Measurements from ENCODE around the gene ANTXRL. TPM values are rescaled to one million over a fixed set of nuclear protein-coding genes. Genes with fewer than 3 reads are reported as not detected.
"Not testable (repeated sequence)": the region's sequence is repeated elsewhere in the genome, so short reads cannot be mapped to it uniquely, and the experiment has no call there.

Gene ANTXRL
- total RNA-seq, 4 donors from 2014 or later = not detected

DNA sequence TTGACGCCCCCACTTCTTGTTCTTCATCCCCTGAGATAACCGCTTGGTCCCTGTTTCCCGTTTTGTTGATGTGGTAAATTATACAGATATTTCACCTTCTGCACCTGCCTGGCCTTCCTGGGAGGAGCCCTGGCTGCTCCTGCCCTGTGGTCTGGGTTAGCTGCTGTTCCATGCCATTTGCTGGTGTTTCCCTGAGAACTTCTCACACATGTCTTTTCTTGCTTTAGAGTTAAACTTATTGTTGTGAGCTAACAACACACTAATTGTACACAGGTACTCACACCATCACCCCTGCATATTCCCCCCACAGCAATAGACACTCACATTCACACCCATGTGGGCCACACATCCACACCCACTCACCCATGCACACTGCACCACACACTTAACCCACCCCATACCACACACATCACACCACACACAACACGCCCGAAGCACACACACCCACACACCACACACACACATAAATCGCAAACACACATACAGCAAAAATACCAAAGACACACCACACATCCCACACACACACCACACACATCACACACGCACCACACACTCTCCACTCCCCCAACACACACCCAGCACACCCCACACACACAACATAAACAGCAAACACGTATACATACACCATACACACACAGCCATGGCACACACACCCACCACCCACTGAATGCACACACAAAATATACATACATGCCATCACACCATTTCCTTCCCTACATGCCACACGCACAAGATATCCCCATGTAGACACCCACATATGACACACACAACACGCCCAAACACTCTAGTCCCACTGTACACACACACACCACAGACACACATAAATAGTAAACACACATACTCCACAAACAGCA lies 19.4 kb upstream of the ANTXRL start:
- WGBS = 78% methylated on average over 10 of the region's 10 CpGs

DNA sequence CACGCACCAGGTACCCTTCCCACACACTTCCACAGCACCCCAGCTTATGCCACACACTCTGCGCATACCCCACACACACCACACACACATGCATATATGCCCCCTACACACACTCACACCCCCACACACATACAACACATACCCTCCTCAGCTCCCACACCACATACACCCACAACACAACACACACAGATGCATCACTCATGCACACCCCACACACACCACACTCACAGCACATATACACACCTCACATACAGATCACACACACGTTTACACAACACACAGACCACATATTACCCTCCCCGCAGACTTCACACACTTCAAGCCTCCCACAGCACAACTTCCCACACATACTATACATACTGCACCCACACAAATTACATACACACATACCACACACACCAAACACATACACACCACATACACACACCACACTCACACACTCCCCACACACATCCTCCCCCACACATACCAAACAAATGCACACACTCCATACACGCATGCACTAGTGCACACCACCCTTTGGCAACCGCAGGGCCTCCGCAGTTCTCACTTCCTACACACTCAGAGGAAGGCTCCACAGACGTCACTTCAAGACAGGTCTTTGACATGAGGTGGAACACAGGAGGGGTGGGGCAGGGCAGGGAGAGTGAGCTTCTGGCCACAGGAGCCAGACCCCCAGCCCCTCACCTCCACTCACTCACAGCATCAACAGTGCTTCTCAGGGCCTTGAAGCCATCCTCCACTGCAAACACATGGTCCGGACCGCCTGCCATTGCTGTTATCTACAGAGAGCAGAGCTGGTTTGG lies 18.5 kb upstream of the ANTXRL start:
- H3K27ac ChIP-seq = no peak overlapping the region
- 94% methylated on average over 8 of the region's 10 CpGs for WGBS
- H3K9me3 ChIP-seq = no peaks in the 10 kb centered on the region

More for the DNA sequence above, 19.4 kb upstream of the ANTXRL start:
- Histone ChIP-seq H3K27me3 (no peaks in the 10 kb centered on the region), H3K4me1 (no peaks in the 10 kb centered on the region), H3K36me3 (no peaks in the 10 kb centered on the region), H3K4me3 (no peak overlapping the region), H3K27ac (no peak overlapping the region), H3K9me3 (no peaks in the 10 kb centered on the region)
- no peak for TF ChIP-seq POLR2A (IDR thresholded peaks at IDR 0.05)
- no peak for TF ChIP-seq POLR2AphosphoS5 (IDR thresholded peaks at IDR 0.05)
- TF ChIP-seq EP300 (IDR thresholded peaks at IDR 0.05) = no peak
- TF ChIP-seq, protein P1, sequence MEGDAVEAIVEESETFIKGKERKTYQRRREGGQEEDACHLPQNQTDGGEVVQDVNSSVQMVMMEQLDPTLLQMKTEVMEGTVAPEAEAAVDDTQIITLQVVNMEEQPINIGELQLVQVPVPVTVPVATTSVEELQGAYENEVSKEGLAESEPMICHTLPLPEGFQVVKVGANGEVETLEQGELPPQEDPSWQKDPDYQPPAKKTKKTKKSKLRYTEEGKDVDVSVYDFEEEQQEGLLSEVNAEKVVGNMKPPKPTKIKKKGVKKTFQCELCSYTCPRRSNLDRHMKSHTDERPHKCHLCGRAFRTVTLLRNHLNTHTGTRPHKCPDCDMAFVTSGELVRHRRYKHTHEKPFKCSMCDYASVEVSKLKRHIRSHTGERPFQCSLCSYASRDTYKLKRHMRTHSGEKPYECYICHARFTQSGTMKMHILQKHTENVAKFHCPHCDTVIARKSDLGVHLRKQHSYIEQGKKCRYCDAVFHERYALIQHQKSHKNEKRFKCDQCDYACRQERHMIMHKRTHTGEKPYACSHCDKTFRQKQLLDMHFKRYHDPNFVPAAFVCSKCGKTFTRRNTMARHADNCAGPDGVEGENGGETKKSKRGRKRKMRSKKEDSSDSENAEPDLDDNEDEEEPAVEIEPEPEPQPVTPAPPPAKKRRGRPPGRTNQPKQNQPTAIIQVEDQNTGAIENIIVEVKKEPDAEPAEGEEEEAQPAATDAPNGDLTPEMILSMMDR (IDR thresholded peaks at IDR 0.05) = no peak
- no peak for DNase-seq (ENCODE audit: low spot score in 2 of 2)

DNA sequence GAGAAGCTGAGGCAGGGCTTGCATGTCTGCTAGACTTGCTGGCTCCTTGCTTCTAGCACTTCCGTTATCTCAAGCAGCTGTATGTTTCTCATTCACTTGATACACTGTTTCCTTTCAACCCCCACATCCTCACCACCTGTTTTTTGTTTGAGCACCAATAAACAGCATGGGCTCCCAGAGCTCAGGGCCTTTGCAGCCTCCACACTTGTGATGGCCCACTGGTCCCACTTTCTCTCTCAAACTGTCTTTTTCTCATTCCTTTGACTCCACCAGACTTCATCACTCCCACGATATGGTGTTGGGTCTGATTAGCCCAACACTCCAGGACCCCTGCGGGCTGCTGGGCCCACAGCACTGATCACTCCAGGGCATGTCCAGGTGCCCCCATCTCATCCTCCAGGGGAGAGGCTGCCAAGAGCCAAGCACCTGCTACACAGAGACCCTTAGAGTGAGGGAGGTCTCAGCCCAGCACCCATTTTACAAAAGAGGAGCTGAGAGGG lies 17.2 kb upstream of the ANTXRL start:
- DNase-seq (ENCODE audit: low spot score in 2 of 2); H3K36me3 ChIP-seq; H3K4me1 ChIP-seq; H3K27me3 ChIP-seq; H3K27ac ChIP-seq; H3K4me3 ChIP-seq; H3K9me3 ChIP-seq: not testable (repeated sequence)
- 77% methylated on average over 3 of the region's 3 CpGs for WGBS

More for the DNA sequence above, 18.5 kb upstream of the ANTXRL start:
- Histone ChIP-seq H3K4me1 (no peaks in the 10 kb centered on the region), H3K27me3 (no peaks in the 10 kb centered on the region), H3K36me3 (no peaks in the 10 kb centered on the region), H3K4me3 (no peak overlapping the region)
- peak in 1 of 2 donors; percentile 70 for DNase-seq (ENCODE audit: low spot score in 2 of 2)
- no peak for TF ChIP-seq EP300 (IDR thresholded peaks at IDR 0.05)
- TF ChIP-seq, protein P1 (IDR thresholded peaks at IDR 0.05) = no peak
- no peak for TF ChIP-seq POLR2AphosphoS5 (IDR thresholded peaks at IDR 0.05)
- no peak for TF ChIP-seq POLR2A (IDR thresholded peaks at IDR 0.05)

DNA sequence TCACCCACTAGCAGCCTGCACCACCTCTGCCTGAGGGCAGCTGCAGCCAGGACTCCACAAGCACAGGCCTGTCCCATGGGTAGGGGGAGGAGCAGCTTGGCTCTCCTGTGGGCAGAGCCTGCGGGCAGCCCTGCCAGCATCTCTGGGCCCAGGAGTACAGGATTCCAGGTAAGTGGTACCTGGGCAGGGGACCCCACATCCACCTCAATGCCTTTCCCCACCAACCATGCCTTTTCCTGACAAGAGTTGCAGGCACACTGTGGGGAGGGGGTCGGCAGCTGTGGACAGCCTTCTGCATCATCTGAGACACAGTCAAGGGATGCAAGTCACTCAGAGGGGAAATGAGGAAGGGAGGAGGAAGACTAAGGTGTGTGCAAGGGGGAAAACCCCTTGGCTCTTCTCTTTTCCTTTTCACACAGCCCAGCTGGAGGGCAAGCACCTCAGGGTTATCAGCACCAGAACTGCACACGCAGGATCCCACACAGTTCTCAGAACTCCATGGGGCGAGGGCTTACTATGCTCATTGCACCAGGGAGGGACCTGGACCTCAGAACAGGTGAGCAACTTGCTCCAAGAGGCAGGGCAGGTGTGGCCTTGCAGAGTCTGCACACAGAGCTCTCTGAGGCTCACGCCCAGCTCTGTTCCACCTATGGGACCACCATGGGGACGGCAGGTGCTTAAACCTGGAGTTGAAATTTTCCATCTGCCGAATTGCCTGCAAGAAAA lies 16.5 kb upstream of the ANTXRL start:
- 74% methylated on average over 7 of the region's 7 CpGs for WGBS
- H3K4me3 ChIP-seq = no peak overlapping the region
- peak in 1 of 2 donors; percentile 66 for DNase-seq (ENCODE audit: low spot score in 2 of 2)
- no peaks in the 10 kb centered on the region for H3K27me3 ChIP-seq
- no peaks in the 10 kb centered on the region for H3K4me1 ChIP-seq
- H3K9me3 ChIP-seq = no peaks in the 10 kb centered on the region
- H3K27ac ChIP-seq = no peak overlapping the region
- H3K36me3 ChIP-seq = no peaks in the 10 kb centered on the region
- TF ChIP-seq, protein P1 (IDR thresholded peaks at IDR 0.05) = no peak
- no peak for TF ChIP-seq POLR2A (IDR thresholded peaks at IDR 0.05)
- no peak for TF ChIP-seq POLR2AphosphoS5 (IDR thresholded peaks at IDR 0.05)
- TF ChIP-seq EP300 (IDR thresholded peaks at IDR 0.05) = no peak

DNA sequence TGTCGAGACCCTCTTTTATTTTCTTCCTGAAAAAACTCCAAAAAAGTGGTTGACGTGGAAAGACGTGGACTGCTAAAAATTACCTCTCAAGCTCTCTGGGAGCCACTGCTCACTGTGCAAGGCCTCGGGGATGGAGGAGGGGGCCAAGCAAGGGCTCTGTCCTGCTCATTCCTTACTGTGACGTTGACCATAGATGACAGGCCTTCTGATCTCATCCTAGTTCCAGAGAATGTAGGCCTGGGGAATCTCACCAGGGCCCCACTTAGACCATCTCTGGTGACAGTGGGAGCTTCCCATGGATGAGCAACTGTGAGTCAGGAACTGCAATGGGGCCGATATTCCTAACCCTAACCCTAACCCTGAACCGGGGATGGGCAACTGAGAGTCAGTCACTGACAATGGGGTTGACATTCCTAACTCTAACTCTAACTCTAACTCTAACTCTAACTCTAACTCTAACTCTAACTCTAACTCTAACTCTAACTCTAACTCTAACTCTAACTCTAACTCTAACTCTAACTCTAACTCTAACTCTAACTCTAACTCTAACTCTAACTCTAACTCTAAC lies 15.8 kb upstream of the ANTXRL start:
- not testable (repeated sequence) for DNase-seq (ENCODE audit: low spot score in 2 of 2); H3K36me3 ChIP-seq; H3K9me3 ChIP-seq; H3K27ac ChIP-seq; H3K27me3 ChIP-seq; H3K4me1 ChIP-seq; H3K4me3 ChIP-seq
- WGBS = 93% methylated on average over 7 of the region's 7 CpGs

DNA sequence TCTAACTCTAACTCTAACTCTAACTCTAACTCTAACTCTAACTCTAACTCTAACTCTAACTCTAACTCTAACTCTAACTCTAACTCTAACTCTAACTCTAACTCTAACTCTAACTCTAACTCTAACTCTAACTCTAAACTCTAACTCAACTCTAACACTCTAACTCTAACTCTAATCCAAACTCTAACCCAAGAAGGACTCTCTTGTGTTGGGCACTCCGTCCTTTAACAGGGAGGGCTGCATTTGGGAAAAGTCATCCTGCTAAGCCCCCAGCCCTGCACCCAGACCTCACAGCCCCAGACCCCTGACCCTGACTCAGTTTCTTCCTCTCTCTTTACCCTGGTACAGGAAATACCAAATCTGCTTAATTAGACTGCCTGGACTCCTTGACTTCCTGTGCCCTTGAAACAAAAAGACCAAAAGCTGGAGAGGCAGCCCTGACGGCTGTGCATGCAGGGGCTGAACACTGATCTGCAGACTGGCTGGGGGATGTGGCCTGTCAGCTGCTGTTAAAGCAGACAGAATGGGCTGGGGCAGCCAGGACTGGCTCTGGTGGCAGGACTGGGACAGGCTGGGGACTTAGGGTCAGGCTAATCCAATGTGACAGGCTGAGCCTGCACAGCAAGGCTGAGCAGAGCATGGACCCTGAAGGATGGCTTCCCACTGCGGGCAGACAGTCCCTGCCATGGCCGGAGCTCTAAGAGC lies 14.8 kb upstream of the ANTXRL start:
- H3K27ac ChIP-seq, H3K36me3 ChIP-seq, H3K4me3 ChIP-seq, H3K4me1 ChIP-seq, H3K9me3 ChIP-seq, H3K27me3 ChIP-seq: not testable (repeated sequence)
- peak in 1 of 2 donors; percentile 50 for DNase-seq (ENCODE audit: low spot score in 2 of 2)
- WGBS = 93% methylated on average over 1 of the region's 4 CpGs

All from suprapubic skin (tissue), 4 donors.